A673 (cell line): ENCODE data around the gene RNASE7.

ENCODE experiments used
- CTCF ChIP-seq: fragments of 300-800, 200-600 bp; sonication (generic); conservative IDR thresholded peaks from 2 replicates; pipeline ENCODE4 v1.5.1; 2017; ENCODE audit warnings: low read depth, mild to moderate bottlenecking, antibody characterized with exemption, low read length, moderate library complexity, mixed read lengths
- EZH2 ChIP-seq: fragments of 200-600 bp; sonication (generic); IDR thresholded peaks from 2 replicates; pipeline ENCODE4 v1.6.1; 2017; ENCODE audit warnings: borderline replicate concordance, low read depth, mild to moderate bottlenecking, mixed read lengths, antibody characterized with exemption, low read length; ENCODE audit not compliant: poor library complexity, severe bottlenecking

GRCh38 chr14:21026274-21026987 is 15.7 kb upstream of the RNASE7 start:
- TF ChIP-seq CTCF (no peak), EZH2 (no peak)
